IMR-90 (cell line): ENCODE data around the gene OXLD1. TPM values are rescaled to one million over a fixed set of nuclear protein-coding genes. Genes with fewer than 3 reads are reported as not detected.

Experiments used
- ATAC-seq: fragments of 200-7000 bp; cut with Tn5 transposase; 2 replicates; pipeline ENCODE4 v1.9.1; 2020; ENCODE audit warnings: low read depth, mild to moderate bottlenecking, moderate library complexity
- BruUV-seq: library from RNA; stranded (reverse); fragments of 400-500 nt; replicated peaks from 2 replicates; lab custom pipeline; 2021; lab: Mats Ljungman, UMichigan
- CTCF ChIA-PET: fragments of 300-600 bp; formaldehyde crosslinking; extraction: SDS; loops from one replicate; lab custom pipeline; 2021; ENCODE audit warnings: antibody characterized with exemption; lab: Yijun Ruan, JAX
- POLR2A ChIA-PET: fragments of 300-600 bp; sonication (Branson Sonifier 250); formaldehyde crosslinking; loops from one replicate; lab custom pipeline; 2022; ENCODE audit warnings: antibody characterized with exemption; ENCODE audit not compliant: unreplicated experiment; lab: Charles Lee
- DNase-seq: peaks from one replicate; pipeline ENCODE4 v3.0.0; 2013
- H2AFZ ChIP-seq: replicated peaks from 2 replicates; pipeline ENCODE3; 2013; ENCODE audit warnings: low read length, mild to moderate bottlenecking; ENCODE audit not compliant: poor library complexity
- H2AK5ac ChIP-seq: 2 replicates; pipeline ENCODE4 v1.6.1; 2013; ENCODE audit warnings: low read depth, low read length, inconsistent platforms
- H2AK9ac ChIP-seq: replicated peaks from 2 replicates; pipeline ENCODE3; 2013; ENCODE audit warnings: mild to moderate bottlenecking, low read depth, low read length, moderate library complexity; ENCODE audit not compliant: poor library complexity
- H2BK120ac ChIP-seq: 2 replicates; pipeline ENCODE4 v1.6.1; 2013; ENCODE audit warnings: low read depth, low read length, inconsistent platforms
- H2BK15ac ChIP-seq: 3 replicates; pipeline ENCODE4 v1.6.1; 2013; ENCODE audit warnings: low read depth, low read length, inconsistent platforms
- H2BK20ac ChIP-seq: 2 replicates; pipeline ENCODE4 v1.6.1; 2013; ENCODE audit warnings: low read depth, mild to moderate bottlenecking, inconsistent platforms, low read length, moderate library complexity
- H2BK5ac ChIP-seq: 2 replicates; pipeline ENCODE4 v1.6.1; 2013; ENCODE audit warnings: mild to moderate bottlenecking, low read depth, low read length, inconsistent platforms; ENCODE audit not compliant: poor library complexity, severe bottlenecking
- H3K14ac ChIP-seq: replicated peaks from 2 replicates; pipeline ENCODE4 v1.6.1; 2013; ENCODE audit warnings: low read depth, low read length, inconsistent platforms
- H3K18ac ChIP-seq: 2 replicates; pipeline ENCODE4 v1.6.1; 2013; ENCODE audit warnings: low read depth, low read length, control low read depth
- H3K23ac ChIP-seq: 2 replicates; pipeline ENCODE4 v1.6.1; 2013; ENCODE audit warnings: low read depth, low read length, inconsistent platforms
- H3K27ac ChIP-seq: 2 replicates; pipeline ENCODE4 v1.5.1; 2013; ENCODE audit warnings: mild to moderate bottlenecking, control low read depth, low read length; ENCODE audit not compliant: insufficient read depth
- H3K27me3 ChIP-seq: 2 replicates; pipeline ENCODE4 v1.6.1; 2013; ENCODE audit warnings: low read length; ENCODE audit not compliant: control insufficient read depth, insufficient read depth
- H3K36me3 ChIP-seq: 2 replicates; pipeline ENCODE4 v1.6.1; 2013; ENCODE audit warnings: low read length, mixed read lengths; ENCODE audit not compliant: control insufficient read depth, insufficient read depth
- H3K4ac ChIP-seq: 2 replicates; pipeline ENCODE4 v1.6.1; 2013; ENCODE audit warnings: low read depth, low read length, inconsistent platforms
- H3K4me1 ChIP-seq: 2 replicates; pipeline ENCODE4 v1.6.1; 2013; ENCODE audit warnings: low read length, mixed read lengths; ENCODE audit not compliant: control insufficient read depth, insufficient read depth
- H3K4me2 ChIP-seq: 2 replicates; pipeline ENCODE4 v1.6.1; 2013; ENCODE audit warnings: low read depth, mild to moderate bottlenecking, control low read depth, low read length, moderate library complexity
- H3K4me3 ChIP-seq: 2 replicates; pipeline ENCODE4 v1.5.1; 2013; ENCODE audit warnings: low read depth, mild to moderate bottlenecking, control low read depth, low read length, moderate library complexity; ENCODE audit not compliant: insufficient read depth
- H3K56ac ChIP-seq: 2 replicates; pipeline ENCODE4 v1.6.1; 2013; ENCODE audit warnings: low read length, inconsistent platforms; ENCODE audit not compliant: insufficient read depth; ENCODE audit errors: extremely low read depth
- H3K79me1 ChIP-seq, 2 experiments: 2 replicates each; pipeline ENCODE4 v1.6.1; 2013; ENCODE audit warnings: low read length in 2 of 2, inconsistent platforms in 1 of 2, low read depth in 1 of 2
- H3K9ac ChIP-seq: 2 replicates; pipeline ENCODE4 v1.6.1; 2013; ENCODE audit warnings: low read depth, low read length, control low read depth
- H3K9me1 ChIP-seq: 2 replicates; pipeline ENCODE4 v1.6.1; 2013; ENCODE audit warnings: low read length, inconsistent platforms; ENCODE audit not compliant: insufficient read depth
- H3K9me3 ChIP-seq: 2 replicates; pipeline ENCODE4 v1.6.1; 2013; ENCODE audit warnings: low read length; ENCODE audit not compliant: control insufficient read depth, insufficient read depth
- H4K20me1 ChIP-seq: 2 replicates; pipeline ENCODE4 v1.6.1; 2013; ENCODE audit warnings: low read length, inconsistent platforms; ENCODE audit not compliant: insufficient read depth
- H4K5ac ChIP-seq: 2 replicates; pipeline ENCODE4 v1.6.1; 2013; ENCODE audit warnings: mild to moderate bottlenecking, low read depth, low read length, control low read depth
- H4K8ac ChIP-seq, 2 experiments: 2 replicates each; pipeline ENCODE4 v1.6.1; 2013; ENCODE audit warnings: low read depth in 2 of 2, low read length in 2 of 2, control low read depth in 1 of 2, inconsistent platforms in 1 of 2
- H4K91ac ChIP-seq: 2 replicates; pipeline ENCODE4 v1.6.1; 2013; ENCODE audit warnings: low read depth, low read length, inconsistent platforms; ENCODE audit not compliant: insufficient read depth
- BHLHE40 ChIP-seq: fragments of 150-350 bp; IDR thresholded peaks from 2 replicates; pipeline ENCODE4 v1.6.1; 2016; ENCODE audit warnings: mild to moderate bottlenecking, low read depth, low read length
- CEBPB ChIP-seq: IDR thresholded peaks from 2 replicates; pipeline ENCODE4 v1.6.1; 2012; ENCODE audit warnings: low read depth, low read length, improper control_type of control experiment
- CHD1 ChIP-seq: IDR thresholded peaks from 2 replicates; pipeline ENCODE4 v1.6.1; 2012; ENCODE audit warnings: low read depth, low read length, improper control_type of control experiment
- CTCF ChIP-seq: conservative IDR thresholded peaks from 2 replicates; pipeline ENCODE4 v1.5.1; 2012; ENCODE audit warnings: mild to moderate bottlenecking, low read depth, low read length, improper control_type of control experiment
- ELK1 ChIP-seq: fragments of 150-350 bp; IDR thresholded peaks from 2 replicates; pipeline ENCODE4 v1.6.1; 2016; ENCODE audit warnings: low read depth, mild to moderate bottlenecking, low read length, moderate library complexity, borderline replicate concordance
- FOS ChIP-seq: fragments of 150-350 bp; IDR thresholded peaks from 2 replicates; pipeline ENCODE4 v1.6.1; 2016; ENCODE audit warnings: low read depth, low read length
- MAFK ChIP-seq: IDR thresholded peaks from 2 replicates; pipeline ENCODE4 v1.6.1; 2012; ENCODE audit warnings: low read depth, low read length, improper control_type of control experiment
- MAZ ChIP-seq: IDR thresholded peaks from 2 replicates; pipeline ENCODE4 v1.6.1; 2012; ENCODE audit warnings: low read depth, mild to moderate bottlenecking, low read length, improper control_type of control experiment, moderate library complexity, borderline replicate concordance
- MXI1 ChIP-seq: IDR thresholded peaks from 2 replicates; pipeline ENCODE4 v1.6.1; 2012; ENCODE audit warnings: low read depth, mild to moderate bottlenecking, low read length, moderate library complexity, borderline replicate concordance
- NFE2L2 ChIP-seq: fragments of 150-350 bp; IDR thresholded peaks from 2 replicates; pipeline ENCODE4 v1.6.1; 2016; ENCODE audit warnings: low read depth, mild to moderate bottlenecking, low read length
- POLR2A ChIP-seq: IDR thresholded peaks from 2 replicates; pipeline ENCODE4 v1.6.1; 2012; ENCODE audit warnings: mild to moderate bottlenecking, low read depth, low read length
- RAD21 ChIP-seq: IDR thresholded peaks from 2 replicates; pipeline ENCODE4 v1.6.1; 2012; ENCODE audit warnings: low read length, improper control_type of control experiment
- RCOR1 ChIP-seq: IDR thresholded peaks from 2 replicates; pipeline ENCODE4 v1.6.1; 2012; ENCODE audit warnings: mild to moderate bottlenecking, low read length, improper control_type of control experiment; ENCODE audit not compliant: insufficient replicate concordance
- RFX5 ChIP-seq: IDR thresholded peaks from 2 replicates; pipeline ENCODE4 v1.8.0; 2012; ENCODE audit warnings: low read depth, mild to moderate bottlenecking, low read length, moderate library complexity
- SMC3 ChIP-seq: fragments of 150-350 bp; IDR thresholded peaks from 2 replicates; pipeline ENCODE4 v1.6.1; 2016; ENCODE audit warnings: low read depth, mild to moderate bottlenecking, antibody characterized with exemption, low read length, moderate library complexity
- USF2 ChIP-seq: fragments of 150-350 bp; IDR thresholded peaks from 2 replicates; pipeline ENCODE4 v1.6.1; 2017; ENCODE audit warnings: mild to moderate bottlenecking, antibody characterized with exemption, low read length, low read depth
- whole genome bisulfite sequencing, 2 experiments: methylation state at CpG; one replicate each; pipeline versions ENCODE4 v1.1.5 to v1.1.7; 2013; ENCODE audit warnings: missing lambda C conversion rate in 2 of 2; ENCODE audit not compliant: insufficient read length in 1 of 2; ENCODE audit errors: extremely low coverage in 2 of 2; 5-methylcytosine and 5-hydroxymethylcytosine counted together
- dilution Hi-C: fragments of 300-500 bp; cut with HindIII; formaldehyde crosslinking; loops from one replicate; pipeline ENCODE4 v1.14.3; 2018; ENCODE audit warnings: low sequenced_read_pairs; ENCODE audit not compliant: unreplicated experiment
- in situ Hi-C: fragments of 300-500 bp; cut with MboI; formaldehyde crosslinking; loops from 3 replicates; pipeline ENCODE4 v1.14.3; 2019; ENCODE audit warnings: low sequenced_read_pairs, inconsistent platforms, mixed read lengths
- intact Hi-C: fragments of 100-400 bp; cut with micrococcal nuclease; formaldehyde crosslinking; loops from 2 replicates; pipeline ENCODE4 v1.10.0; 2022
- polyA plus RNA-seq, 3 experiments: library from polyadenylated mRNA; depleted of rRNA; stranded (reverse); fragments of >200 nt; gene quantifications; 2 replicates each; pipeline ENCODE4 v1.2.3, GENCODE V29; 2012; ENCODE audit warnings: low replicate concordance in 1 of 3
- total RNA-seq: library from RNA; depleted of rRNA; stranded (reverse); fragments of >200 nt; gene quantifications from 2 replicates; pipeline ENCODE4 v1.2.3, GENCODE V29; 2012

The OXLD1 gene
- total and polyA plus RNA-seq, 2 of the 4 experiments (the other 2 are of a cell fraction) = 9.9 to 22.3 TPM

GRCh38 chr17:81713004-81713555 lies 46.7 kb upstream of the OXLD1 start:
- Histone ChIP-seq H4K91ac (no peak overlapping the region), H3K36me3 (peaks cover 3% of the 10 kb centered on the region), H3K4me3 (peak overlapping the region; percentile 87), H2BK120ac (no peak overlapping the region), H4K8ac (no peak overlapping the region), H3K79me1 (peaks cover 14 to 30% of the 10 kb centered on the region in 2 experiments), H3K56ac (no peak overlapping the region), H3K9ac (peak overlapping the region; percentile 46), H3K27me3 (no peaks in the 10 kb centered on the region), H2AK5ac (no peak overlapping the region), H3K9me3 (no peaks in the 10 kb centered on the region), H3K27ac (no peak overlapping the region; the same call in 1 of the 2 replicates), H2BK5ac (no peak overlapping the region), H4K5ac (no peak overlapping the region), H4K20me1 (no peaks in the 10 kb centered on the region; the same call in 1 of the 2 replicates), H2BK15ac (no peak overlapping the region), H3K4me1 (peaks cover 18% of the 10 kb centered on the region), H3K9me1 (peaks cover 8% of the 10 kb centered on the region), H2AFZ (peak overlapping the region; percentile 96), H3K23ac (no peak overlapping the region), H3K4ac (no peak overlapping the region), H3K18ac (no peak overlapping the region), H3K4me2 (peak overlapping the region; percentile 89), H2AK9ac (peak overlapping the region; percentile 75), H3K14ac (no peak overlapping the region), H2BK20ac (no peak overlapping the region)
- intact Hi-C loops = no loop called here
- ATAC-seq (no peak), DNase-seq (no peak)
- no peak for TF ChIP-seq MXI1
- no peak for TF ChIP-seq RAD21
- TF ChIP-seq MAFK = no peak
- TF ChIP-seq MAZ = no peak
- no peak for TF ChIP-seq NFE2L2
- no peak for TF ChIP-seq RCOR1
- TF ChIP-seq RFX5 = no peak
- TF ChIP-seq FOS = no peak
- no peak for TF ChIP-seq CTCF
- no peak for TF ChIP-seq USF2
- TF ChIP-seq CEBPB = no peak
- no peak for TF ChIP-seq CHD1
- TF ChIP-seq ELK1 = no peak
- no peak for TF ChIP-seq POLR2A
- TF ChIP-seq SMC3 = no peak
- no peak for TF ChIP-seq BHLHE40
- BruUV-seq = no TSS peak
- WGBS, 2 experiments = 33% methylated on average over 13 of the region's 18 CpGs; no CpG with 5 or more reads in 1 of the 2 experiments
- CTCF ChIA-PET = interaction anchor here (0.6 kb wide), 1 partner anchor 13 kb away, joined by 4 read pairs; no protein-coding TSS in a partner anchor
- dilution Hi-C loops = no loop called here
- in situ Hi-C loops = no loop called here
- POLR2A ChIA-PET = no interaction called here
